Kidney tubule cell (primary cell): ENCODE measurements around the gene SRRD.
"Not testable (repeated sequence)": the region's sequence is repeated elsewhere in the genome, so short reads cannot be mapped to it uniquely, and the experiment has no call there.

Experiments
- DNase-seq: peaks from one replicate; pipeline ENCODE4 v3.0.0-alpha.2; 2018; ENCODE audit warnings: low spot score

SRRD gene, protein sequence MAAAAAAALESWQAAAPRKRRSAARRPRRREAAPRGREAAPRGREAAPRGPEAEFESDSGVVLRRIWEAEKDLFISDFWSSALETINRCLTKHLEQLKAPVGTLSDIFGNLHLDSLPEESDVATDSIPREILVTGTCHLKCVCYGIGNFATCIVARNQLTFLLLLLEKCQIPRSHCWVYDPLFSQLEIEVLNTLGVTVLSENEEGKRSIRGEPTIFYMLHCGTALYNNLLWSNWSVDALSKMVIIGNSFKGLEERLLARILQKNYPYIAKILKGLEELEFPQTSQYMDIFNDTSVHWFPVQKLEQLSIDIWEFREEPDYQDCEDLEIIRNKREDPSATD

DNA sequence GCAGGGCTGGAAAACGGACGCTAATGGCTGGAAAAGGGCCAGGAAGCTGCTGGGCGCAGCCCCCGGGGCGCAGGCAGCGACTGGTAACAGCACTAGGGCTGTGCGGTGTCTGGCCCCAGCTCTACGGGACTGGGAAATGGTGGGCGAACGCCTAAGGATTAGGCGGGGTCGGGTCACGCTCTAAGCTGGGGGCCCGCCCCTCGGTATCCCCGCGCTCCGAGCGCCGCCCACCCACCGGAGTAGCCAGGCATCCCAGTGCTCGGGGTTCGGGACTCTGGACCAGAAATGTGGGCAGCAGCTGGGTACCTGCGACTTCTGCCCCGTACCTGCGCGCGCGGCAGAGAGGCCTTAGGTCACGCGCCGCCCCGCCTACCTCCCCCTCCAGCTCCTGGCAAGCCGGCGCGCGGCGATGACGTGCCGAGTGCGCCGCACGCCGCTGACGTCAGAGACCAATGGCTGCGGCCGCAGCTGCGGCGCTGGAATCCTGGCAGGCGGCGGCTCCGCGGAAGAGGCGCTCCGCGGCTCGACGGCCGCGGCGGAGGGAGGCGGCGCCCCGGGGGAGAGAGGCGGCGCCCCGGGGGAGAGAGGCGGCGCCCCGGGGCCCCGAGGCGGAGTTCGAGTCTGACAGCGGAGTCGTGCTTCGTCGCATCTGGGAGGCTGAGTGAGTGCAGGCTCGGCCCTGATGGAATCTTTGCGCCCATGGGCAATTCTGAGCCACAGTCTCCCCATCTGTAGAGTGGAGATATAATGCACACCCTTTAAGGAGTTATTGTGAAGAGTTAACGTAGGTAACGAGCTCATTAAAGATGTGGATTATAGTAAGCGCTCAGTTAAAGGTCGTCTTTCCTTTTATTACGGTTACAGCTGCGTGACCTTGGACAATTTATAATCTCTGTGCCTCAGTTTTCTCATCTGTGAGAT is at the start of gene SRRD, which contains the start of gene HPS4:
Gene SRRD, plus strand, starts transcription at position 439 of the 921 bp plus-strand sequence. Its CDS starts 14 bp downstream, at position 453.
Gene HPS4, minus strand, starts transcription at position 345 of the 921 bp plus-strand sequence. CDS start 2,021 bp downstream, outside the sequence.
- peak; percentile 91 for DNase-seq

DNA sequence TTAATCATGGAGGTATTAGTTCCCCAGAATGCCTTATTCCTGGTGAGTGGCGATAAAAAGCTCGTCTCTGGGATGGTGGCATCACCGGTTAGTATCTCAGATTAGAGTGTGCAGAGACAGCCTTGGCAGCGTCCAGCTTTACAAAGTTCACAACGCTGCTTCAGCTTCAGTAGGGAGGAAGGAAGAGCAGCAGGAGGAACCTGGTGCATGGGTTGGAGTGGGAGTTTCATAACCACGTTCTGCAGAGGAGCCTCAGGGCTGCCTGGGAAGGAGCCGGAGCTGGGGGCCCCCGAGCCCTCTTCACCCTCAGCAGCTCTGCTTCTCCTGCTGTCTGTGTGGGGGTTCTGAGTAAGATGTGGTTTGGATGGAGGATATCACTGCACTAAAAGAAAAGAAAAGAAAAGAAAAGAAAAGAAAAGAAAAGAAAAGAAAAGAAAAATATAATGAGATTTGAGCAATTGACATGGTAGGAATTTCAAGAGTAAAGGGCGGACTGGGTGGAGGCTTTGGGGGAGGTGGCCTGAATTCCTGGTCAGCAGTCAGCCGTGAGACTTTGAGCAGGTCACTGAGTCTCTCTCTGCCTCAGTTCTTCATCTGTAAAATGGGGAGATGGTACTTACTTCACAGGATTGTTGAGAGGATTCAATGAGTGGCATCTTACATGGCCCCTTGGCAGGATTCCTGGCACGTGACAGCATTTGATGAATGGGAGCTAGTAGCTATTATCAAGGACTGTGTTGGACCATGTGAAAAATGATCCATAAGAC is 48.2 kb upstream of the SRRD start:
- no peak for DNase-seq

DNA sequence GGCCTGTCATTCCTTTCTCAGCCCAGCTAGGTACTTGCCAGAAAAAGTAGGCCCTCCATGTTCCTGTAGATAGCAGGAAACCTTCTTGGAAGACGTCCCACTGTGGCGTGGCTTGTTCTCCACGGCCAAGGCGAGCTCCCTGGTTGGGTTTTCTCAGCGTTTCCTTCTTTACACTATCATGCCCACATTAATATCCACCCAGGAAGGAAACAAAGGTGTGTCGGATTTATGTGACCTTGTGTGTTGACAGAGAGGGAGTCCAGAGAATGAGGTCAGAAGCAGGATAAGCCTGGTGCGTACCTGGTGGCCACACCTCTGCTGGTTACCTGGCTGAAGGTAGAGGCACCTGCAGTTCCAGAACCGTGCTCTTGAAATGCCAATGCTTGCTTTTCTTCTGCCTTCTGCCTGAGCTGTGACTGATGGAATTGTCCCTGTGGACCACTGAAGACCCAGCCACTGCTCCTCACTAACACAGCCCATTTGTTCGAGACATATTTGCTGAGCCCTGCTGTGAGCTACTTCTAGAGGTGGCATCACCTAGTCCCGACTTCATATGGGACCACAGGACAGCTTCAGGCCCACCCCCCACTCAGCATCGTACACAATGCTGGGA is 46.7 kb upstream of the SRRD start:
- peak; percentile 28 for DNase-seq

DNA sequence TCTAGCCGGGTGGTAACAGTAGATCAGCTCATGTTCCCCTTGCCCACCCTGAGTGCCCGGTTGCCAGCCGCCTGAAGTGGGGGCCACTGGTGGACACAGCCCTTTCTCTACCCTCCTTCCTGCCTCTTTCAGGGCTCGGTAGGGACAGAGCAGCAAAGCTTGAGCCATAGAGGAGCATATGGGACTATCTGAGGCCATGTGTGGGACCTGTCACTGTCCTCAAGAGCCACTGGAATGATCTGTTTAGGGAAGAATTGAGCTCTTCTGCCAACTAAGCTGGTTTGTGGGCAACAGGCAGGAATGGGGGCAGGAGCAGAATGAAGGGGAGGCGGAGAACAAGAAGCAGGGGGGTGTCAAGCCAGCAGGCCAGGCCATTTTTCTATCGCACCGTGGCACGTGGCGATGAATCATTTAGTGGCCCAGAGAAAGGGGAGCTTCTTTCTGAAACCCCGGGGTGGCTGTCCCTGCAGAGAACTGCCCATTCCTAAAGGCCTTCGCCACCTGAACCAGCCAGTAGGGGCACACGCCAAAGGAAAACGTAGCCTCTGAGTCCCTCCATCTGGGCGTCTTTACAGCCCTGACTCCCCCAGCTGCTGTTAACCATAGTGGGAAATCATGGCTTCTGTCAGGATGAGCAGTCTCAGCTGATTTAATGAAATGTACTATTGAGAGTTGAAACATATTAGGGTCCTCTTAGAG is 45.8 kb upstream of the SRRD start:
- no peak for DNase-seq

DNA sequence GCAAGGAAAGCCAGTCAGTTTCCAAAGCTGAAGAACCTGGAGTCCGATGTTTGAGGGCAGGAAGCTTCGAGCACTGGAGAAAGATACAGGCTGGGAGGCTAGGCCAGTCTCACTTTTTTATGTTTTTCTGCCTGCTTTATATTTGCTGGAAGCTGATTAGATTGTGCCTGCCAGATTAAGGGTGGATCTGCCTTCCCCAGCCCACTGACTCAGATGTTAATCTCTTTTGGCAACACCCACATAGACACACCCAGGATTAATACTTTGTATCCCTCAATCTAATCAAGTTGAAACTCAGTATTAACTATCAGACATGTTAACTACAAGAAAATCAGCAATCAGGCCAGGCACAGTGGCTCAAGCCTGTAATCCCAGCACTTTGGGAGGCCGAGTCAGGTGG is 44.9 kb upstream of the SRRD start:
- DNase-seq = not testable (repeated sequence)

DNA sequence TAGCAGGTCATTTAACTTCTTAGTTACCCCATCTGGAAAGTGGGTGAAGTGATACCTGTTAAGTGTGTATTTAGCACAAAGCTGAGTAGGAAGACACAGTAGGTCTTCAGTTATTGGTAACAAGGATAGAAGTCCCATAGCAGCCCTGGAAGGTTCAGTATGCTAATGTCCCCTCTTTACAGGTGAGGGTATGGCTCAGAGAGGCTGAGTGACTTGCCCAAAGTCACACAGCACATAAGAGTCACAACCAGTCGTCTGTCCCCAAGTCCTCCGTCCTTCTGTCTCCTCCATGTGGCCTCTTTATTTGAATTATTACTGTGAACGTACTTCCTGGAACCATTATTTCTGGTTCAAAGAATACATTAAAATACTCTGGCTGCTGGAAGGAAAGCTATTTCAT is 44.1 kb upstream of the SRRD start:
- DNase-seq = no peak

DNA sequence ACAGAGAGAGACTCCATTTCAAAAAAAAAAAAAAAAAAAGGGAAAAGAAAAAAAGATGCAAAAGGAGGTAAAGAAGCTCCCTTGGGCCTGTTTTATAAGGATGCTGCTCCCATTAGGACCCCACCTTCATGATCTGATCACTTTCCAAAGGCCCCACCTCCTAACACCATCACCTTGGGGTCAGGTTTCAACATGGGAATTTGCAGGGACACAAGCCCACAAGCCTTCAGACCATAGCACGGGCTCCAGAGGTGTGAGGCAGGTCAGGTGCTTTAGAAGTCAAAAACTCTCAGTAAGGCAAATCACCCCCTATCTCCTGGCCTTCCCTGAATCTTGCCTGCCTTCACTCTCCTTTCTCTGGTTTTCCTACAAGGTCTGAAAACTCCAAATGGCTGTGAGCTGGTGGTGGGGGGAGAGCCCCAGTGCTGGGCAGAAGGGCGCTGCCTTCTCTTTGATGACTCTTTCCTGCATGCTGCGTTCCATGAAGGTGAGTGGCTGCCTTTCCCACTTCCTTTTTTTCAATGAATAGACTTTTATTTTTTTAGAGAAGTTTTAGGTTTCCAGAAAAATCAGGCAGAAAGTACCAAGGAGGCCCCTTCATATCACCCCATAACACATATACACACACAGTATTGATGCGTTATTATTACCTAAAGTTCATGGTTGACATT is 41.5 kb upstream of the SRRD start:
- no peak for DNase-seq

DNA sequence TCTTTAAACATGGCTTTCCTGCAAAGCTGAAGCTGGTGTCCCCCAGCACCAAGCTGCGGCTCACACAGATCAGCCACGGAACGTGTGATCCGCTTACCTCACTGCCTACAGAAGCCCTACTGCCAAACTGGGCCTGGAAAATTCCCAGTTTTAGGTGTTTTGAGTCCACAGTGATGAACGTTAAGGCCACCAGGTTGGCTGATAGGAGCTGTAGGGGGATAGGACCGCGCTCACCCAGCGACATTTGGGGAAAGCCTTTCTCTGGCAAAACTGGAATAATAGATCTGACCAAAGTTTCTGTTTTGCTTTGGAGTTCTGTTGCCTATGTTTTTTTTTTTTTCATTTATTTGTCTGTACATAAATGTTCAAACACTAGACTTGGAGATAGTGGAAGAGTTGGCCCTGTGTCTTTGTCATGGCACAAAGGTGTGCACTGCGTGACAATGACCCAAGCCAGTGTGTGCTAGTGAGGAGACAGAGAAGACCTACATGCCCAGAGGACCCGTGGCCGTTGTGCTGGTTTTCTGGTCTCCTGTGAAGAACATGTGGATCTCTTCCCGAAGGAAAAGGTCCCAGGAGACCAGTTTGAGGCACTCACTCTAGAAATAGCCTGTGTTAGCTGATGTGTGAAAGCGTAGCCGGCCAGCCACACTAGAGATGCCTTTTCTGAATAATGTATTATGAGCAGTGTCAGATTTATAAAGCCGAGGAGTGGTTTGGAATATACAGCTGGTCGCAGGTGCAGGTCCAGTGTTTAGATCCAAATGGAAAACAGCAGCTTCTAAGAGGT is 39.6 kb upstream of the SRRD start:
- no peak for DNase-seq

DNA sequence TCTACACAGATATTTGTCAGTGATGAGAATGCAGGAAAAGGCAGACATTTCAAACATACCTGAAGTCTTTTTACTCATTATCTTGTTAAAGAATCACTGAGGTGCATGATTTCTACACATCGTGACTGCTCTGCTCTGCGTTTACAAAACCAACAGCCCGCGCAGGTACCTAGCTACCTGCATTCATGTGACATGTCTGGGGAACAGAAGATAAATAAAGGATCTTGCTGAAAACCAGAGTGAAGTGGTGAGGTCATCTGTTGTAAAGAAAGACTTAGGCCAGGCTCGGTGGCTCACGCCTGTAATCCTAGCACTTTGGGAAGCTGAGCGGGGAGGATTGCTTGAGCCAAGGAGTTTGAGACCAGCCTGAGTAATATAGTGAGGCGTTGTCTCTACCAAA is 38.9 kb upstream of the SRRD start:
- DNase-seq = peak; percentile 70

DNA sequence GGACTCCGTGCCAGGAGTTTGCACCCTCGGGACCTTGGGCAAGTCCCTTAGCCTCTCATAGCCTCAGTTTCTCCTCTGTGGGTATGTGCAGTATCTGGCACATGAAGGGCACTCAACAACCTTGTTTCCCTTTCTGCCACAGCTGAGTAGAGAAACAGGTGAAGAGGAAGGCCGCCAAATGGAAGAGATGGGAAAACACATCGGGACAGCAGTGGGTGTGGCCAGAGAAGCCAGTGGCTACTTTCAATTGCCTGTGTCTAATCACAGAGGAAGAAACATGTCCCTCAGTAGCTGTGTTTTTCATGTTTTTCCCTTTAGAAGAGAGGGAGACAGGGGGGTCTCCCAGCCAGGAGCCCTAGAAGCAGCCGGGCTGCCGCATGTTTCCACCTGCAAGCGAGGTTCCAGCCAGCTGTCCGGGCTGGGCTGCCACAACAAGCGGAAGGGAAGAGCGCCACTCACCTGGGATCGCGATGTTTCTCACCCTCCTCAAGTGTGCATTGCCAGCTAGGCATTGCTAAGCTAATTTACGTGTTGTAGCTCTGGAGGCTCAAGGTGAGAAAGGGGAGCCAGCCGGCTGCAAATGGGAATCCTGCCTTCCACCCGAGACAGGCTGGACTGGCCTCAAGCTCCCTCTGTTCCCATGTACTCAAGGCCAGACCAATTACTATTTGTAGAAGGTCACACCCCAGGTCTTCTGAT is 38.0 kb upstream of the SRRD start:
- no peak for DNase-seq

DNA sequence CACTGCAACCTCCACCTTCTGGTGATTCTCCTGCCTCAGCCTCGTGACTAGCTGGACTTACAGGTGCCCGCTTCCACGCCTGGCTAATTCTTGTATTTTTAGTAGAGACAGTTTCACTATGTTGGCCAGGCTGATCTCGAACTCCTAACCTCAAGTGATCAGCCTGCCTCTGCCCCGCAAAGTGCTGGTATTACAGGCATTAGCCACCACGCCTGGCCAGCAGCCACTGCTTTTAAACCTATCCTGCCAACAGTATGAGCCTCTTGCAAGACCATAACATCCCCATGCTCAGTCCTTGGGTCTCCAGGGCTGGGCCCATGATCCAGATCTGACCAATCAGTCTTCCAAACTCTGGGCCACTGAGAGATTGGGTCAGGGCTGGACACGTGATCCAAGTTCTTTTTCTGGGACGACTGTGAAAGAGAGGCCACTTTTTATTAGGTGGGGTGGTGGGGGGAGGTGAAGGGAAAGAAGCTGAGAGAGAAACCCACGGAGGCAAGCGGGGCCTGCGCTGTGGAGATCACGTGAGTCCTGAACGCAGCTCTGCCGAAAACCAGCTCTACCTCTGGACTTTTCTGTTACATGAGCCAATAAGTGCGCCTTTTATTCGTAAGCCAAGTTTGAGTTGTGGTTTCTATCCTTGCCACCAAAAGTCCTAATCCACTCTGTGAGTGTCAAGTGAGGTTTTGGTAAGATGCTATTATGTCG is 36.7 kb upstream of the SRRD start:
- DNase-seq = no peak

DNA sequence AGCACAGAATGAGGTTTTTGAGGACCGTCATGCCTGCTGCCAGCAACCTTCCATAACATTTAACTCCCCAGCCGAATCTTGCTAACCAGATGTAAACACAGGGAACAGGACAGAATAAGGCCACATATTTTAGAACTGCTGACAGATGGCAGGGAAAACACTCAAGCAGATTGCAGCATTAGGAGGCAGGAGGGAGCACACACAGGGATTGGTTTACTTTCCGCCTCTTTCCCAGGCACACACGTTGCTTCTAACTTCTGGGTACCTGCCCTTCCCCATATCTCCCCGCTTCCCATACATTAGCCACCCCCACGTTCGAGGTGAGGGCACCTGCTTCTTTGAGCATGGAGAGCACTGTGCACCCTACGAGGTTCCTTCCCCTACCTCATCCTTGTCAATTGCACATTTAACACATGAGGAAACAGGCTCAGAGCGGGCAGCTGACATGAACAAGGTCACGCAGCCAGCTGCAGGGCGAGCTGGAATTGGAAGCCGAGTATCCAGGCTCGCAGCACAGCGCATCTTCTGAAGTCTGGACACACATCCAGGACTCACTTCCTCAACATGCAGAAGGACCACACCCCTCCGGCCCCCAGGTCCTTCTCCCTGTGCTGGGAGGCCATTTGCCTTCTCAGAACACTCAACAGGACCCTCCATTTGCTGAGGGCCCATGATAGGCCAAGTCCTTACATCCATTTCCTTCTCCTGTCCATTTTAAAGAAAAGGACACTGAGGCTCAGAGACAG is 35.9 kb upstream of the SRRD start:
- no peak for DNase-seq

DNA sequence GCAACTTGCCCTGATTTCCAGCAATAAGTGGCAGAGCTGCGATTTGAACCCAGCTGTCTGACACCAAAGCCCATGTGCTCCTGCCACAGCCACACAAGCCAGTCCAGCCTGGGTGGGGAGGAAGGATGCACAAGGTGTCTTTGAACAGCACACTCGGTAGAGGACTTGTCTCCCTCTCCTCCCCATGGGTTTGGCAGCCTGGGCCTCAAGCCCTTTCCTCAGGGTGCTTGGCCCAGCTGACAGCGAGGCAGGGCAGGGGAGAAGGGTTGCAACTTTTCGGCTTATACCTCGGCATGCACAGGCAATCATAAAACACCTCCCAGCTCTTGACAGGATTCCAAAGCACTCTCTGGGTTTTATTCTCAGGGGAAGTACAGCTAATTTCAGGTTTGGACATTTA is 35.3 kb upstream of the SRRD start:
- DNase-seq = no peak

DNA sequence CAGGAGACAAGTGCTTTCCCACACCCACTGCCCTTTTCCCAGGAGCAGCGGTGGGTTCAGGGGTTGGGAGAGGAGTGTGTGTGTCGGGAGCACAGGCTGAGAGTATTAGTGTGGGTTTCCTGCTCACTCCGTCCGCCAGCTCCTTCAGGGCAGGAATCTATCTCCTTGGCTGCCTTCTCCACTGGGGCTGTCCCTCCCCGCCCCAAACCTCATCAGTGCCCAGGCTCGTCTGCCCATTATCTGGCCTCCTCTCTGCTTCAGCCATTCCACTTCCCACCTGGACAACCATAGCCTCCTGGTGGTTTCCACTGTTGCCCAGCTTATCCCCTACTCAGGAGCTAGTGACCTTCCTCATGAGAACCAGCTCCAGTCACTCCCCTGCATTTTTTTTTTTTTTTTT is 34.7 kb upstream of the SRRD start:
- DNase-seq = no peak

DNA sequence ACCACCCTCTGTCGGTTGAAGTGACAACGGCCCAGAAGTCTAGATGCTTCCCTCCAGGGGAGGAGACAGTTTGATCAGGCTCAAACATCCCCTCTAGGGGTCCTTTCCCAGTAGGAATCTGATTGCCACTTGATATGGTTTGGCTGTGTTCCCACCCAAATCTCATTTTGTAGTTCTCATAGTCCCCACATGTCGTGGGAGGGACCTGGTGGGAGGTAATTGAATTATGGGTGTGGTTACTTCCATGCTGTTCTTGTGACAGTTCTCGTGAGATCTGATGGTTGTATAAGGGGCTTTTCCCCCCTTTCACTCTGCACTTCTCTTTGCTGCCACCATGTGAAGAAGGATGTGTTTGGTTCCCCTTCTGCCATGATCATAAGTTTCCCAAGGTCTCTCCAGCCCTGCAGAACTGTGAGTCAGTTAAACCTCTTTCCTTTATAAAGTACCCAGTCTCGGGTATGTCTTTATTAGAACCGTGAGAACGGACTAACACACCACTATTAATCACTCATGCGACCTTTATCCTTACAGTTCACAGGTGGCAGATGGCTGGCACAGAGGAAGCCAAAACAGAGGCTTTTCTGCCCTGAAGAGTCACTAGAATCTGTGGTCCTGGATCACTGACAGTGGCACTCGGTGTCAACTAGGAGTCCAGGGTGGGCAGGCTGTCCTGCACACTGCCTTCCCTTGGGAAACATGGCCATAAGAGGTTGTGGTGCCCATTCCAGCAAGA is 33.1 kb upstream of the SRRD start:
- DNase-seq = no peak

DNA sequence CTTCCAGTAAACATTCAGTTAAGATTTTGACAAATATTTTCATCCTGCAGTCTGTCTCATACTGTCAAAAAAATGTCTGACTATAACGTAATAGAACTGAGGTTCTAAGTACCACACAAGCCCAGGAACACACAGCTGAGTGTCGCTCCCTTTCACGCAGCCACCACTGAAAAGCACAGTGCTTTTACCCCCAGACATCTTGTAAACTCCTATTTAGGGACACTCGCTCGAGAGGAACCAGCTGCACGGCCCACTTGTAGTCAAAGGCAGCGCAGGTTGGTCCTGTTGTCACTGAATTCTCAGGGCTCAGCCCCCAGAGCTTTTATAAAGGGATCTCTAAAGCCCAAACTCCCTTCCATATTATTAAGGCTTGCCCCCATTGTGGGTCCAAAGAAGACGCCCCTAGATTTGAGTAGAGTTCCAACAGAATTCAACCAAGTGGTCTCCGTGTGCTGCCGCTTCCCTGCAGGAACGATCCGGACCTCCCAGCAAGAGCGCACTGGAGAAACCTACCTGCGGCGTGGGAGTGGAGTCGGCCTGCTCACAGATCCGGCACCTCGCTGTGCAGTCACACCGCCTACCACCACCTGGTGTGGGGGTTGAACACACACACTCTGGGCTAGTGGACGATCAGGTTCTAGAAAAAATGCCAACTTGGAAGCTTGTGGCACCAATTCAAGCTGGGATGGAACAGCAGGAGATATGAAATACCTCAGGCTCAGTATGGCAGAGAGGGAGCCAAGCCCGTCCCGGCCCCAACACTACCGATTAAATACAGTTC is 31.3 kb upstream of the SRRD start:
- no peak for DNase-seq
